GM03348 (cell line): ENCODE results near the gene ITPR1.
A peak's percentile ranks its signal among the peaks of the same experiment; 100 is the strongest.

ENCODE experiments used
- DNase-seq: peaks from one replicate; pipeline ENCODE4 v3.0.0; 2012; ENCODE audit warnings: low spot score

The ITPR1 gene

GRCh38 chr3:4831580-4831950, 338.4 kb downstream of the ITPR1 start:
- DNase-seq: no peak

- no peak for DNase-seq
Observed at GRCh38 chr3:4833471-4833870, 340.3 kb downstream of the ITPR1 start.

- no peak for DNase-seq
Observed at GRCh38 chr3:4834403-4834866, 341.3 kb downstream of the ITPR1 start.

GRCh38 chr3:4835616-4836043, 342.5 kb downstream of the ITPR1 start:
- DNase-seq: no peak

- DNase-seq: no peak
Observed at GRCh38 chr3:4836516-4836915, 343.4 kb downstream of the ITPR1 start.

GRCh38 chr3:4837374-4837930, 344.3 kb downstream of the ITPR1 start:
- no peak for DNase-seq

GRCh38 chr3:4838621-4839022, 345.5 kb downstream of the ITPR1 start:
- DNase-seq: no peak

GRCh38 chr3:4839278-4839677, 346.1 kb downstream of the ITPR1 start:
- no peak for DNase-seq

GRCh38 chr3:4841225-4841624, 348.1 kb downstream of the ITPR1 start:
- no peak for DNase-seq

GRCh38 chr3:4841776-4842440, 348.8 kb downstream of the ITPR1 start:
- DNase-seq: no peak

GRCh38 chr3:4843619-4844018, 350.5 kb downstream of the ITPR1 start:
- no peak for DNase-seq

- DNase-seq: no peak
Observed at GRCh38 chr3:4845882-4846281, 352.7 kb downstream of the ITPR1 start.

GRCh38 chr3:4846543-4846942, 353.4 kb downstream of the ITPR1 start:
- DNase-seq: no peak

GRCh38 chr3:4848176-4848825, 355.2 kb downstream of the ITPR1 start:
- no peak for DNase-seq

GRCh38 chr3:4849136-4849535, 356.0 kb downstream of the ITPR1 start:
- DNase-seq: no peak

- no peak for DNase-seq
Observed at GRCh38 chr3:4849739-4850138, 356.6 kb downstream of the ITPR1 start.

- DNase-seq: no peak
Observed at GRCh38 chr3:4850211-4850927, 357.2 kb downstream of the ITPR1 start.

GRCh38 chr3:4850928-4851265, 357.7 kb downstream of the ITPR1 start:
- no peak for DNase-seq

GRCh38 chr3:4852780-4853748, 359.9 kb downstream of the ITPR1 start:
- DNase-seq: peak; percentile 35

GRCh38 chr3:4853749-4854140, 360.6 kb downstream of the ITPR1 start:
- DNase-seq: no peak

- no peak for DNase-seq
Observed at GRCh38 chr3:4855676-4856075, 362.5 kb downstream of the ITPR1 start.

- DNase-seq: no peak
Observed at GRCh38 chr3:4856136-4856535, 363.0 kb downstream of the ITPR1 start.
